GM23338 (cell line): ENCODE measurements around the gene KSR2. TPM values are rescaled to one million over a fixed set of nuclear protein-coding genes. Genes with fewer than 3 reads are reported as not detected.

Experiments used
- ATAC-seq: fragments of 200-7000 bp; cut with Tn5 transposase; 3 replicates; pipeline ENCODE4 v1.9.1; 2020
- DNase-seq: peaks from one replicate; pipeline ENCODE4 v3.0.0-alpha.2; 2015; ENCODE audit warnings: low spot score
- H2AFZ ChIP-seq: fragments of 200-600 bp; sonication (generic); 2 replicates; pipeline ENCODE4 v1.8.0; 2016; ENCODE audit warnings: antibody characterized with exemption, mild to moderate bottlenecking, moderate library complexity
- H3F3A ChIP-seq: fragments of 200-600 bp; sonication (generic); replicated peaks from 2 replicates; pipeline ENCODE4 v1.8.0; 2017; ENCODE audit warnings: antibody characterized with exemption, mixed run types, low read depth
- H3K27ac ChIP-seq: fragments of 200-600 bp; sonication (generic); 2 replicates; pipeline ENCODE4 v1.6.1; 2016; ENCODE audit warnings: low read depth
- H3K27me3 ChIP-seq: fragments of 200-600 bp; sonication (generic); 2 replicates; pipeline ENCODE4 v1.8.0; 2016; ENCODE audit warnings: mild to moderate bottlenecking, mixed run types, moderate library complexity; ENCODE audit not compliant: insufficient read depth
- H3K36me3 ChIP-seq: fragments of 200-600 bp; sonication (generic); 2 replicates; pipeline ENCODE4 v1.8.0; 2016; ENCODE audit warnings: mild to moderate bottlenecking; ENCODE audit not compliant: insufficient read depth
- H3K4me1 ChIP-seq: fragments of 200-600 bp; sonication (generic); 2 replicates; pipeline ENCODE4 v1.8.0; 2016; ENCODE audit warnings: mild to moderate bottlenecking, moderate library complexity; ENCODE audit not compliant: insufficient read depth
- H3K4me2 ChIP-seq: fragments of 200-600 bp; sonication (generic); 2 replicates; pipeline ENCODE4 v1.7.1; 2017; ENCODE audit warnings: mixed run types
- H3K4me3 ChIP-seq: fragments of 200-600 bp; sonication (generic); 2 replicates; pipeline ENCODE4 v1.6.1; 2016; ENCODE audit warnings: mixed run types
- H3K79me2 ChIP-seq: fragments of 200-600 bp; sonication (generic); replicated peaks from 2 replicates; pipeline ENCODE4 v1.8.0; 2017; ENCODE audit warnings: mild to moderate bottlenecking; ENCODE audit not compliant: insufficient read depth
- H3K9me2 ChIP-seq: fragments of 200-600 bp; sonication (generic); 2 replicates; pipeline ENCODE4 v1.8.0; 2017; ENCODE audit not compliant: insufficient read depth
- H4K20me1 ChIP-seq: fragments of 200-600 bp; sonication (generic); replicated peaks from 2 replicates; pipeline ENCODE4 v1.8.0; 2017; ENCODE audit warnings: mild to moderate bottlenecking; ENCODE audit not compliant: insufficient read depth
- H3K27ac Mint-ChIP-seq: 2 replicates; pipeline ENCODE4 v1.8.0; 2020; ENCODE audit warnings: inconsistent platforms, mild to moderate bottlenecking, moderate library complexity, mixed read lengths
- H3K27me3 Mint-ChIP-seq: 3 replicates; pipeline ENCODE4 v1.8.0; 2022; ENCODE audit warnings: low read depth, mild to moderate bottlenecking, moderate library complexity, mixed read lengths, inconsistent platforms; ENCODE audit not compliant: insufficient read depth, poor library complexity
- H3K36me3 Mint-ChIP-seq: 3 replicates; pipeline ENCODE4 v1.8.0; 2021; ENCODE audit warnings: low read depth, mild to moderate bottlenecking, inconsistent platforms, moderate library complexity, mixed read lengths
- H3K4me1 Mint-ChIP-seq: 3 replicates; pipeline ENCODE4 v1.8.0; 2020; ENCODE audit warnings: mild to moderate bottlenecking, inconsistent platforms, mixed read lengths
- H3K4me3 Mint-ChIP-seq: 3 replicates; pipeline ENCODE4 v1.8.0; 2021; ENCODE audit warnings: moderate library complexity, mild to moderate bottlenecking, inconsistent platforms, mixed read lengths
- H3K9me3 Mint-ChIP-seq: 3 replicates; pipeline ENCODE4 v1.8.0; 2020; ENCODE audit warnings: moderate library complexity, mild to moderate bottlenecking, inconsistent platforms, mixed read lengths
- CREB1 ChIP-seq: fragments of 250-450 bp; sonication (Bioruptor Pico); IDR thresholded peaks from 2 replicates; pipeline ENCODE4 v1.5.0; 2020; ENCODE audit warnings: low read depth, mild to moderate bottlenecking, moderate library complexity
- EZH2 ChIP-seq: fragments of 200-600 bp; sonication (generic); IDR thresholded peaks from one replicate; pipeline ENCODE4 v1.8.0; 2017; ENCODE audit warnings: antibody characterized with exemption, mild to moderate bottlenecking, low read depth; ENCODE audit not compliant: unreplicated experiment
- NANOG ChIP-seq: IDR thresholded peaks from 2 replicates; pipeline ENCODE4 v1.6.1; 2016; ENCODE audit warnings: antibody characterized with exemption, borderline replicate concordance
- ZNF114 ChIP-seq: fragments of 250-450 bp; sonication (Bioruptor Pico); IDR thresholded peaks from 2 replicates; pipeline ENCODE4 v1.5.0; 2020; ENCODE audit warnings: mild to moderate bottlenecking, moderate library complexity
- ZNF331 ChIP-seq: fragments of 250-450 bp; sonication (Bioruptor Pico); IDR thresholded peaks from 2 replicates; pipeline ENCODE4 v1.5.0; 2020; ENCODE audit warnings: low read depth, mild to moderate bottlenecking, moderate library complexity
- ZNF462 ChIP-seq: fragments of 250-450 bp; sonication (Bioruptor Pico); IDR thresholded peaks from 2 replicates; pipeline ENCODE4 v1.5.0; 2020; ENCODE audit warnings: mild to moderate bottlenecking, moderate library complexity
- polyA plus RNA-seq: library from polyadenylated mRNA; unstranded; fragments of >200 nt; fragmentation: Nextera tagmentation; extraction: Ambion mirVana; gene quantifications from 2 replicates; pipeline ENCODE4 v1.2.1, GENCODE V29; 2016
- total RNA-seq: library from RNA; depleted of rRNA; stranded (reverse); fragments of >200 nt; shearing (Covaris generic); gene quantifications from 2 replicates; pipeline ENCODE4 v1.2.3, GENCODE V29; 2014
- TF ChIP-seq, protein P1 (sequence below), 2 experiments: fragments of 200-600 bp in 1 of 2; sonication (generic) in 1 of 2; conservative IDR thresholded peaks; 2 replicates each; pipeline versions ENCODE4 v1.5.1 to v1.6.1; 2016 to 2017; ENCODE audit warnings: antibody characterized with exemption in 2 of 2, low read depth in 2 of 2, mild to moderate bottlenecking in 2 of 2, moderate library complexity in 1 of 2

Gene KSR2
- total and polyA plus RNA-seq, 2 experiments from 2014 or later: 1.1 to 2.7 TPM

- ATAC-seq (no peak), DNase-seq (no peak)
- no peaks in the 10 kb centered on the region for H3K36me3 Mint-ChIP-seq
- Histone ChIP-seq H3K4me2 (no peak overlapping the region), H3K4me1 (no peaks in the 10 kb centered on the region), H3K27ac (no peak overlapping the region), H3K9me2 (peaks cover 6% of the 10 kb centered on the region; the same call in 1 of the 2 replicates), H3K36me3 (no peaks in the 10 kb centered on the region), H2AFZ (no peak overlapping the region), H3K27me3 (no peaks in the 10 kb centered on the region), H4K20me1 (no peaks in the 10 kb centered on the region), H3K79me2 (no peaks in the 10 kb centered on the region), H3F3A (no peaks in the 10 kb centered on the region), H3K4me3 (no peak overlapping the region)
- H3K9me3 Mint-ChIP-seq: no peaks in the 10 kb centered on the region; the same call in 1 of the 3 replicates
- no peak overlapping the region for H3K27ac Mint-ChIP-seq
- peaks cover under 1% of the 10 kb centered on the region; the same call in 1 of the 3 replicates for H3K4me1 Mint-ChIP-seq
- H3K27me3 Mint-ChIP-seq: no peaks in the 10 kb centered on the region
- TF ChIP-seq ZNF114 (CRISPR knock-in tag) (no peak), ZNF462 (CRISPR knock-in tag) (no peak), NANOG (no peak), ZNF331 (no peak), EZH2 (no peak), CREB1 (no peak)
- TF ChIP-seq, protein P1, sequence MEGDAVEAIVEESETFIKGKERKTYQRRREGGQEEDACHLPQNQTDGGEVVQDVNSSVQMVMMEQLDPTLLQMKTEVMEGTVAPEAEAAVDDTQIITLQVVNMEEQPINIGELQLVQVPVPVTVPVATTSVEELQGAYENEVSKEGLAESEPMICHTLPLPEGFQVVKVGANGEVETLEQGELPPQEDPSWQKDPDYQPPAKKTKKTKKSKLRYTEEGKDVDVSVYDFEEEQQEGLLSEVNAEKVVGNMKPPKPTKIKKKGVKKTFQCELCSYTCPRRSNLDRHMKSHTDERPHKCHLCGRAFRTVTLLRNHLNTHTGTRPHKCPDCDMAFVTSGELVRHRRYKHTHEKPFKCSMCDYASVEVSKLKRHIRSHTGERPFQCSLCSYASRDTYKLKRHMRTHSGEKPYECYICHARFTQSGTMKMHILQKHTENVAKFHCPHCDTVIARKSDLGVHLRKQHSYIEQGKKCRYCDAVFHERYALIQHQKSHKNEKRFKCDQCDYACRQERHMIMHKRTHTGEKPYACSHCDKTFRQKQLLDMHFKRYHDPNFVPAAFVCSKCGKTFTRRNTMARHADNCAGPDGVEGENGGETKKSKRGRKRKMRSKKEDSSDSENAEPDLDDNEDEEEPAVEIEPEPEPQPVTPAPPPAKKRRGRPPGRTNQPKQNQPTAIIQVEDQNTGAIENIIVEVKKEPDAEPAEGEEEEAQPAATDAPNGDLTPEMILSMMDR (conservative IDR thresholded peaks at IDR 0.05; ENCODE audit: low read depth in 2 of 2): no peak
- H3K4me3 Mint-ChIP-seq: no peak overlapping the region
Measured at GRCh38 chr12:117912756-117913155, 56.0 kb downstream of the KSR2 start.
